Measurements from ENCODE around the gene DCAKD. TPM values are rescaled to one million over a fixed set of nuclear protein-coding genes. Genes with fewer than 3 reads are reported as not detected.

DCAKD gene
- polyA plus RNA-seq, 1 donor from 2014 or later: 13.8 TPM

DNA sequence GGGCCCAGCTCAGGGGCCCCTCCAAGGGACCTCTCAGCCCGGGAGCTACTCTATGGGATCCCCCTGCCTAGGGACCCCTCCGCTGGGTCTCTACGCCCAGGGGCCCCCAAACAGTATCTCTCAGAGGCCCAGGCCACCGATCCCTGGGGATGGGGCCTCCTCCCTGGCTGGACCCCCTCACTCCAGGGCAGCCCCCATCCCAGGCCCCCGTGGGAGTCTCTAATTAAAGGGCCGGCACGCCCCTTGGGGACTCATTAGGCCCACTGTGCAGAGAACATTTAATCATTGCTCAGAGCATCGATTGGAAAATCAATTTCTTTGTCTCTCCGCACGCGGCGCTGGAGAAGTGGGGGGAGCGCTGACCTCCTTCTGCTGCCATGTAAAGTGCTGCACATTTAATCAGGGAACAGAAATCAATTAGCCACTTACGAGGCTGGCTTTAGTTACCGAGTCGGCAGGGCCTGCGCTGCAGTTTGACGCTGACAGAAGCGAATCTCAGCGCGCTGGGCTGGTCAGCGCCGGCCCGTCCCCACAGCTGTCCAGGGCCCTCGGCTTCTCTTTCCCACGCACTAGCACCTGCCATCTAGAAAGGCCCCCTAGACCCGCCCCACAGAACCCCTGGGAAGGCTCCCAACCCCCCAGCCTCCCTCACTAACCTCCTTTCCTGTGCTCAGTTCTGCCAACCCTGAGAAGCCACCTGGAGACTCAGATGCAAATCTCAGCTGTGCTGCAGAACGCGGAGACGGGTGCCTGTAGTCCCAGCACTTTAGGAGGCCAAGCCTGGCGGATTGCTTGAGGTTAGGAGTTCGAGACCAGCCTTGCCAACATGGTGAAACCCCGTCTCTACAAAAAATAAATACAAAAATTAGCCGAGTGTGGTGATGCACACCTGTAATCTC is 63.1 kb downstream of the DCAKD start:
- Mint-ChIP-seq H3K27me3 (peaks cover 39% of the 10 kb centered on the region), H3K36me3 (no peaks in the 10 kb centered on the region), H3K9me3 (no peaks in the 10 kb centered on the region), H3K4me1 (peaks cover 0 to 3% (median 0%) of the 10 kb centered on the region in 3 donors), H3K4me3 (peak overlapping the region in 1 of 4 donors; percentile 28), H3K27ac (no peak overlapping the region)

DNA sequence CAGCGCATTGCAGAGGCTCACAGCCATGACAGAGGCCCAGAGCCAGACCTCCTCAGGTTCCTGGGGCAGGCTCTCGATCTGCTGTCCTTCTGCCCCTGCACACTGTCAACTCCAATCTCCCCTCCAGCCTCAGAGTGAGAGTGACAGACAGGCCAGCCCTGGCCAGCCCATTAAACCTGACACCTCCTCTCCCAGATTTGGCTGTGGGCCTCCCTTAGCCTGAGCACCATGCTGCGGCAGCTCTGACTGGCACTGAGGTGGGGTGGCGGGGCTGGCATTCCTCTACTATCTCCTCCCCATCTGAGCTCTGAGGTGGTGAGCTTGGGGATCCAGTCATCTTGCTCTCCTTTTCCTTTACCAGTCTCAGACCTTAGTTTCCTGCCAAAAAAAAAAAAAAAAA is 67.9 kb downstream of the DCAKD start:
- Mint-ChIP-seq H3K36me3 (no peaks in the 10 kb centered on the region), H3K4me1 (peaks cover 0 to 3% (median 1%) of the 10 kb centered on the region in 3 donors), H3K9me3 (peaks cover 0 to 2% (median 0%) of the 10 kb centered on the region in 3 donors), H3K4me3 (no peak overlapping the region), H3K27me3 (peaks cover 34% of the 10 kb centered on the region), H3K27ac (no peak overlapping the region)

DNA sequence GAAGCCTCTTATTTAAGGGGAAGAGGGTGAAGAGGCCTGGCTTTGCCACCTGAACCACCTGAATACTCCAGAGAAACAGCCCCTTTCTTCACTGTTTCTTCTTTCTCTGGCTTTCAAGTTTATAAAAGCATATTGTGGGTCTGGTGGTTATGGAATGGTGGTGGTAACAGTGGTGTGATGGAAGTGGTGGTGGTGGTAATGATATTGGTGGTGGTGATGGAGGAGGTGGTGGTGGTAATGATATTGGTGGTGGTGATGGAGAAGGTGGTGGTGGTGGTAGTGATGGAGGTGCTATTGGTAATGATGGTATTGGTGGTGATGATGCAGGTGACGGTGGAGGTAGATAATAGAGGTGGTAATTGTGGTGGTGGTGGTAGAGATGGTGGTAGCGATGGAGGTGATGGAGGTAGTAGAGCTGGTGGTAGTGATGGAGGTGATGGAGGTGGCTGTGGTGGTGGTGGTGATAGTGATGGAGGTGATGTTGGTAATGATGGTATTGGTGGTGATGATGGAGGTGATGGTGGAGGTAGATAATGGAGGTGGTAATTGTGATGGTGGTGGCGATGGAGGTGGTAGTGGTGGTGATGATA is 69.2 kb downstream of the DCAKD start:
- H3K9me3 Mint-ChIP-seq: peaks cover 0 to 2% (median 0%) of the 10 kb centered on the region in 3 donors
- no peak overlapping the region for H3K4me3 Mint-ChIP-seq
- peak overlapping the region in 1 of 3 donors; percentile 12 for H3K27ac Mint-ChIP-seq

DNA sequence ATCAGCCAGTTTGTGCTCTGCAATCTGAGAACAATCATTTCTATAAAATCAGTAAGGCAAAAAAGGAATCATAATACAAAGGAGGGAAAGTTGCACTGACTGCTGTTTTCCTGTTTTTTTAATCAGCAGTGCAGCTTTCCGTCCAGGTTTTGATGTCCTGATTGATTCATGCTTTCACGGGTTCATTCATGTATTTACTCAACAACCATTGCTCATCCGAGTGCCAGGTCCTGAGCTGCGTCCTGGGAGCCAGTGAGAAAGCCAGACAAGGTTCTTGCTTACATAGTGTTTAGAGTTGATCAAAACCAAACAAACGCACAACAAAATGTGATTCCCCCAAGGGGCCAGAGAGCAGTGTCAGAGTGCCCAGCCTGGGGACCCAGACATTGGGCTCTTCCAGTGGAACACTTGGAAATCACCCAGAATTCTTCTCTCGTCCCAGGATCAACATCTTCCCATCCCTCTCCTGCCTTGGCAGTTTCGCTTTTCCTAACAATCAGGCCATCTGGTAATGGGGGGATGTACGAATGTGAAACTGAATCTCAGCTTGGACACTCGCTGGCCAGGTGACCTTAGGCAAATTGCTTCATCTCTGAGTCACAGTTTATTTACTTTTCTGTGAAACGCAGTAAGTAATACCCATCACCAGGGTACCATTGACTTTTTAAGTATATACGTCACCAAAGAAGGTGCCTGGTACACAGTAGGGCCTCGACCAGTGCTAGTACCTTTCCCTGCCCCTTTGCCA is 70.0 kb downstream of the DCAKD start:
- Mint-ChIP-seq H3K27ac (no peak overlapping the region), H3K36me3 (no peaks in the 10 kb centered on the region), H3K27me3 (peaks cover 27% of the 10 kb centered on the region), H3K4me1 (peaks cover 0 to 1% (median 0%) of the 10 kb centered on the region in 3 donors), H3K4me3 (no peak overlapping the region), H3K9me3 (peaks cover 0 to 2% (median 0%) of the 10 kb centered on the region in 3 donors)

More for the DNA sequence above, 69.2 kb downstream of the DCAKD start:
- Mint-ChIP-seq H3K4me1 (peaks cover 0 to 1% (median 0%) of the 10 kb centered on the region in 3 donors), H3K36me3 (no peaks in the 10 kb centered on the region), H3K27me3 (peaks cover 30% of the 10 kb centered on the region)

DNA sequence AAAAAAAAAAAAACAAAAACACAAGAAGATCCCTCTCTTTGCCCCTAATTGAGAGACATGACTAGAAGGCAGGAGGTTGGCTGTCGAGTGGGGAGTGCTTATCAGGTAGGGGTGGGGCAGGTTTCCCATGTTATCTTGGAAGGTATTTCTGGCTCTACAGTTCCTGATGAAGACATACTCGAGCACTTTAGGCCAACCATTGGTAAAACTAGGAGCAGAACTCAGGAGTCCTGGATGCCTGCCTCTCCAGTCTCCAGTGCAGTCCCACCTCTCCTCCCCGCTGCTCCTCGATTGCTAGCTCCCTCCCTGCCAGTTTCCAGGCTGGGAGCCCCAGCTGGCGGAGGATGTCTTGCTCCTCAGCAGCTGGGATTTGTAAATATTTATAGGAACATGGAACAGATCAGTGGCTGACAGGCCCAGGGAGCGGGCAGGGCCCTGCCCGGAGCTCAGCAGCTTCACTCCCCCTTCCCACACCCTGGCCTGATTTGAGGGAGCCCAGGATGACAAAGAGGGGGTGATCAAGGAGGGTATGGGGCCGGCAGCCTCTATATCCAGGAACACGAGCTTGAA is 71.9 kb downstream of the DCAKD start:
- no peak overlapping the region for H3K27ac Mint-ChIP-seq
- no peaks in the 10 kb centered on the region for H3K36me3 Mint-ChIP-seq
- H3K27me3 Mint-ChIP-seq: peaks cover 31% of the 10 kb centered on the region
- peaks cover 0 to 1% (median 0%) of the 10 kb centered on the region in 3 donors for H3K4me1 Mint-ChIP-seq
- H3K9me3 Mint-ChIP-seq: peaks cover 0 to 2% (median 0%) of the 10 kb centered on the region in 3 donors
- H3K4me3 Mint-ChIP-seq: peak overlapping the region in 1 of 4 donors; percentile 3

DNA sequence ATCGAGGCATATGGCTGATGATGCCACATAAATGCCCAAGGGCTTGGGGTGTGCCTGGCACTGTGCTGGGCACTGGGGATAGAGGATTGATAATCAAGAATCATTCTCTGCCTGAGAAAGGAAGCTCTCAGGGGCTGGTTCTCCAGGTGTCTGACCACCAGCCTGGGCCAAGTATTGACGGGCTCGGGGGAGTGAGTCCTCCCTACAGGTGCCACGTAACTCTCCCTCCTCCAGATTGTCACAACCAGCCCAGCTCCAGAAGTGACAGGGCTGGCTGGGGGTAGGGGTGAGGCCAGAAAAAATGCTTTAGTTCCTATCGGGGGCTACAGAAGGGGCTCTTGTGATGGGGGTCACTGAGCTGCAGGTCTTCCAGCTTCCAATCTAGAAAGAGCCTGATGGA is 72.6 kb downstream of the DCAKD start:
- H3K4me3 Mint-ChIP-seq: no peak overlapping the region
- no peaks in the 10 kb centered on the region for H3K36me3 Mint-ChIP-seq
- H3K27ac Mint-ChIP-seq: no peak overlapping the region
- H3K4me1 Mint-ChIP-seq: peaks cover 0 to 1% (median 0%) of the 10 kb centered on the region in 3 donors
- H3K27me3 Mint-ChIP-seq: peaks cover 32% of the 10 kb centered on the region
- H3K9me3 Mint-ChIP-seq: peaks cover 0 to 2% (median 0%) of the 10 kb centered on the region in 3 donors

DNA sequence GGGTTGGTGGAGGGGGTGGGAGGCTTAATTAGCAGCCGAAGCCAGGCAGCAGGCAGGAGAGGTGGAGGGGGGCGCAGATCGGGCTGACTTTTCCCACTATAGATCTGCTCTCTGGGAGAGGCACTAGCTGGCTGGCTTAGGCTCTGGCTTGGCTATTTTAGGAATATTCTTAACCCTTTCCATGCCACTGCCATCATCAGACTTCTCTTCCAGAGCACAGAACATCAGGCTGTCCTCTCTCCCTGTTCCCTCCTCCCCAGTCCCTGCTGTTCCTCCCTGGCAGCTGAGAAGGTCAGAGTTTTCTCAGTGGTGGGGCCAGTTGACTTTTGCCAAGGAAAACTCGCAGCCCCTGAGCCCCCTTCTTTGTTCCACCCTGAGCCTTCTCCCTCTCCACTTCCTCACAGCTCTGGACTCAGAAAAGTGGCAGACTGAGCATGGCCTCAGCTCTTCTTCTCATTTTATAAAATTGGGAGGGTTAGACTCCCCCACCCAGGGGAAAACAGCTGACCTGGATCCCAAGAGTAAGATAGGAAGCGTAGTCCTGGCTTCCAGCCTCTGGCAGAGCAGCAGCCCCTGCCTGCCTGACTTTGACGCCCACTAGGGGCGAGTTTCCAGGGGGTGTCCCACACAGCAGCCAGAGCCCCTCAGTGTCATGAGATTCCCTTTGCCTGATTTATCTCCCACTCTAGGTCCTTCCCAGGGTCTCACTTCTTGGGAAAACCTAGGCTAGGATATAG is 73.5 kb downstream of the DCAKD start:
- peaks cover 0 to 2% (median 0%) of the 10 kb centered on the region in 3 donors for H3K9me3 Mint-ChIP-seq
- H3K4me3 Mint-ChIP-seq: no peak overlapping the region
- H3K36me3 Mint-ChIP-seq: no peaks in the 10 kb centered on the region
- H3K27me3 Mint-ChIP-seq: peaks cover 32% of the 10 kb centered on the region
- H3K4me1 Mint-ChIP-seq: peaks cover 0 to 1% (median 0%) of the 10 kb centered on the region in 3 donors
- no peak overlapping the region for H3K27ac Mint-ChIP-seq

DNA sequence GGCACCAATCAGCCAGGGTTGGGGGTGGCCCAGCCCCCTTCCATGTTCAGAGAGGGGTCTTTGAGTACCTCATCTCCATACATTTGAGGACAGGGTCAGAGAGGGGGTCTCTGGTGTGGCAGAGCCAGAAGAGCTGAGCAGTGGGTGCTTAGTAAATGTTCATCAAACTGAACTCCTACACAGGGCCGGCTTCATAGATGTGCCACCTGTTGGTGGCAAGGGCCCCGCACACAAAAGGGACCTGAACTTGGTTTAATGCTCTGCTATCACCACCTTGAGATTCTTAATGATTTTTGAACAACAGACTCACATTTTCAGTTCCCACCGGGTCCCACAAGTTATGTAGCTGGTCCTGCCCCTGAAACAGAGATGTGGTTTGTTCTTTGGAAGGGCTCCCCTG is 74.4 kb downstream of the DCAKD start:
- Mint-ChIP-seq H3K9me3 (no peaks in the 10 kb centered on the region), H3K36me3 (no peaks in the 10 kb centered on the region), H3K4me3 (no peak overlapping the region), H3K27ac (no peak overlapping the region), H3K4me1 (peaks cover 0 to 1% (median 0%) of the 10 kb centered on the region in 3 donors), H3K27me3 (peaks cover 32% of the 10 kb centered on the region)

DNA sequence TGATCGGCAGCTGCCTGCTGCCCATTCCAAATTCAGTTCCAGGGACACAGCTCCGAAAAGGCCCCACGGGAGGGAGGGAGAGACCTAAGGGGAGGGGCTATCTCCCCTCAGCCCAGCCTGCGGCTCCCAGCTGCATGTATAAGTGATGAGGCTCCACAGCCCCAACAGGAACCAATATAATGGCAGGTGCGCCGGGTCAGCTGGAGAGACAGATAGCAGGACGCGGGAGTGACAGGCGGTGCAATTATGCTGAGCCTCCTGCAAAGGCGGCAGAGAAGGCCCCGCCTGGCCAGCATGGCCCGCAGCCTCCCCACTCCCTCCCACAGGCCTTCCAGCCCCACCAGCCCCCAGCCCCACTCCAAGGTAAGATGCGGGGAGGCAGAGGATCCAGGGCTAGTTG is 75.2 kb downstream of the DCAKD start:
- no peaks in the 10 kb centered on the region for H3K9me3 Mint-ChIP-seq
- peak overlapping the region in 1 of 3 donors; percentile 18 for H3K27ac Mint-ChIP-seq
- H3K4me1 Mint-ChIP-seq: peaks cover 0 to 1% (median 0%) of the 10 kb centered on the region in 3 donors
- H3K36me3 Mint-ChIP-seq: no peaks in the 10 kb centered on the region
- H3K4me3 Mint-ChIP-seq: no peak overlapping the region
- H3K27me3 Mint-ChIP-seq: peaks cover 29% of the 10 kb centered on the region

Other genes with a start within 250 kb of the DCAKD start
- 0.15 TPM for gene GJC1, start 221.3 kb downstream of the DCAKD start, polyA plus RNA-seq
- not detected for gene HIGD1B, start 203.7 kb downstream of the DCAKD start, polyA plus RNA-seq
- 67.1 TPM for gene EFTUD2, start 152.2 kb downstream of the DCAKD start, polyA plus RNA-seq
- gene GFAP, start 136.1 kb downstream of the DCAKD start, polyA plus RNA-seq: 0.45 TPM
- gene KIF18B, start 103.9 kb downstream of the DCAKD start, polyA plus RNA-seq: not detected
- gene C1QL1, start 83.3 kb downstream of the DCAKD start, polyA plus RNA-seq: not detected
- gene NMT1, start 9.7 kb upstream of the DCAKD start, polyA plus RNA-seq: 84.4 TPM
- gene PLCD3, start 80.9 kb upstream of the DCAKD start, polyA plus RNA-seq: not detected
- gene ACBD4, start 84.1 kb upstream of the DCAKD start, polyA plus RNA-seq: 17.6 TPM
- 3.6 TPM for gene HEXIM1, start 96.8 kb upstream of the DCAKD start, polyA plus RNA-seq
- 6.3 TPM for gene HEXIM2, start 110.2 kb upstream of the DCAKD start, polyA plus RNA-seq
- 36.5 TPM for gene FMNL1, start 170.3 kb upstream of the DCAKD start, polyA plus RNA-seq
- gene SPATA32, start 210.5 kb upstream of the DCAKD start, polyA plus RNA-seq: 0.34 TPM